Endothelial cell of umbilical vein (primary cell): ENCODE data around the gene EML3.
"Not testable (repeated sequence)": the region's sequence is repeated elsewhere in the genome, so short reads cannot be mapped to it uniquely, and the experiment has no call there.

Source experiments
- CTCF ChIP-seq, 2 donors: IDR thresholded peaks; 1 replicate in 1 of 2; 2 replicates in 1 of 2; pipeline ENCODE4 v1.5.1; 2011; ENCODE audit warnings: low read length in 2 of 2, mild to moderate bottlenecking in 2 of 2, moderate library complexity in 2 of 2, control low read depth in 1 of 2, inconsistent platforms in 1 of 2, low read depth in 1 of 2; ENCODE audit not compliant: insufficient read depth in 1 of 2; ENCODE audit errors: extremely low read depth in 1 of 2
- POLR2A ChIP-seq: IDR thresholded peaks from 2 replicates; pipeline ENCODE4 v1.6.1; 2012; ENCODE audit warnings: low read depth, mild to moderate bottlenecking, control low read depth, low read length

- TF ChIP-seq CTCF (IDR thresholded peaks at IDR 0.05; ENCODE audit: extremely low read depth in 1 of 2, insufficient read depth in 1 of 2, low read depth in 1 of 2, low read length in 2 of 2); POLR2A: not testable (repeated sequence)
Observed at GRCh38 chr11:62559626-62560025, 52.9 kb downstream of the EML3 start.
